A549 (cell line): ENCODE data around the gene GNG8. TPM values are rescaled to one million over a fixed set of nuclear protein-coding genes. Genes with fewer than 3 reads are reported as not detected.

ENCODE experiments used
- ATAC-seq, 2 experiments: fragments of 200-7000 bp in 1 of 2; fragments of >200 bp in 1 of 2; cut with Nextera tagmentation in 1 of 2; cut with Tn5 transposase in 1 of 2; 3 replicates each; pipeline versions ENCODE4 v1.8.0 to v1.9.1; 2018 to 2020; ENCODE audit warnings: mild to moderate bottlenecking in 1 of 2, moderate library complexity in 1 of 2
- CTCF ChIA-PET: fragments of 300-600 bp; sonication (Branson Sonifier 250); formaldehyde crosslinking; extraction: SDS; loops from one replicate; lab custom pipeline; 2021; ENCODE audit warnings: antibody characterized with exemption, inconsistent platforms; lab: Yijun Ruan, JAX
- POLR2A ChIA-PET: fragments of 350-600 bp; formaldehyde crosslinking; extraction: SDS; loops from one replicate; lab custom pipeline; 2021; ENCODE audit warnings: antibody characterized with exemption, inconsistent platforms; lab: Yijun Ruan, JAX
- DNase-seq, 2 experiments: peaks; one replicate each; pipeline versions ENCODE4 v3.0.0 to v3.0.0-alpha.2; 2011 to 2016; ENCODE audit warnings: low read depth in 1 of 2, low spot score in 1 of 2
- FAIRE-seq: peaks from 2 replicates; lab custom pipeline; 2011; peaks lifted over from hg19 to GRCh38; lab: Jason Lieb, UNC
- H3K27ac ChIP-seq, 2 experiments: fragments of >200 bp; sonication (Bioruptor Twin); formaldehyde crosslinking; 3 replicates each; pipeline ENCODE4 v1.5.1; 2016 to 2017
- H3K4me1 ChIP-seq: fragments of >200 bp; sonication (Bioruptor Twin); formaldehyde crosslinking; 3 replicates; pipeline ENCODE4 v1.6.1; 2016
- H3K4me2 ChIP-seq: fragments of >200 bp; sonication (Bioruptor Twin); formaldehyde crosslinking; 3 replicates; pipeline ENCODE4 v1.6.1; 2016
- H3K4me3 ChIP-seq: fragments of >200 bp; sonication (Bioruptor Twin); formaldehyde crosslinking; 3 replicates; pipeline ENCODE4 v1.5.1; 2016
- H3K9me3 ChIP-seq: fragments of >200 bp; sonication (Bioruptor Twin); formaldehyde crosslinking; 3 replicates; pipeline ENCODE4 v1.6.1; 2016
- ATOH8 ChIP-seq: fragments of 250-450 bp; sonication (Bioruptor Pico); IDR thresholded peaks from 2 replicates; pipeline ENCODE4 v1.5.0; 2020; ENCODE audit warnings: low read depth, mild to moderate bottlenecking, moderate library complexity
- CTCF ChIP-seq: fragments of >200 bp; sonication (Bioruptor Twin); formaldehyde crosslinking; IDR thresholded peaks from 3 replicates; pipeline ENCODE4 v1.5.1; 2016
- E2F6 ChIP-seq: IDR thresholded peaks from 2 replicates; pipeline ENCODE4 v1.6.1; 2012; ENCODE audit warnings: low read depth, borderline replicate concordance
- EHF ChIP-seq: fragments of 250-450 bp; sonication (Bioruptor Pico); IDR thresholded peaks from 2 replicates; pipeline ENCODE4 v1.5.0; 2020; ENCODE audit warnings: mild to moderate bottlenecking
- EHMT2 ChIP-seq: fragments of 200-600 bp; sonication (generic); IDR thresholded peaks from 2 replicates; pipeline ENCODE4 v1.6.1; 2016; ENCODE audit warnings: antibody characterized with exemption, low read depth, mild to moderate bottlenecking, moderate library complexity
- EP300 ChIP-seq, 2 experiments: fragments of >200 bp; sonication (Bioruptor Twin); formaldehyde crosslinking; IDR thresholded peaks; 2 replicates in 1 of 2; 3 replicates in 1 of 2; pipeline ENCODE4 v1.6.1; 2016 to 2017
- ESRRA ChIP-seq: fragments of 150-350 bp; IDR thresholded peaks from 2 replicates; pipeline ENCODE4 v1.6.1; 2014; ENCODE audit warnings: mild to moderate bottlenecking, low read length, borderline replicate concordance
- FOSB ChIP-seq: fragments of 250-450 bp; sonication (Bioruptor Pico); IDR thresholded peaks from 2 replicates; pipeline ENCODE4 v1.5.0; 2020; ENCODE audit warnings: mild to moderate bottlenecking, moderate library complexity
- HDAC2 ChIP-seq: fragments of 200-600 bp; sonication (generic); IDR thresholded peaks from 2 replicates; pipeline ENCODE4 v1.6.1; 2016
- HES2 ChIP-seq: fragments of >200 bp; sonication (Bioruptor Twin); formaldehyde crosslinking; IDR thresholded peaks from 2 replicates; pipeline ENCODE4 v1.6.1; 2016
- MAFK ChIP-seq: fragments of 450-650 bp; IDR thresholded peaks from 2 replicates; pipeline ENCODE4 v1.6.1; 2014; ENCODE audit not compliant: partially characterized antibody
- MYC ChIP-seq: IDR thresholded peaks from 2 replicates; pipeline ENCODE4 v1.6.1; 2012; ENCODE audit warnings: mild to moderate bottlenecking, inconsistent platforms, low read length, improper control_type of control experiment, borderline replicate concordance
- PBX3 ChIP-seq: IDR thresholded peaks from 2 replicates; pipeline ENCODE4 v1.6.1; 2012
- POLR2A ChIP-seq: IDR thresholded peaks from 2 replicates; pipeline ENCODE4 v1.6.1; 2012; ENCODE audit warnings: mild to moderate bottlenecking, low read length
- POLR2AphosphoS2 ChIP-seq: conservative IDR thresholded peaks from 2 replicates; pipeline ENCODE4 v1.6.1; 2012; ENCODE audit warnings: low read length, improper control_type of control experiment, inconsistent platforms
- RNF2 ChIP-seq: fragments of 200-600 bp; sonication (generic); IDR thresholded peaks from 2 replicates; pipeline ENCODE4 v1.6.1; 2016; ENCODE audit warnings: low read depth, mild to moderate bottlenecking, antibody characterized with exemption, moderate library complexity, borderline replicate concordance
- SMC3 ChIP-seq: fragments of >200 bp; sonication (Bioruptor Twin); formaldehyde crosslinking; IDR thresholded peaks from 3 replicates; pipeline ENCODE4 v1.6.1; 2018; ENCODE audit warnings: inconsistent platforms
- SREBF2 ChIP-seq: fragments of 450-650 bp; IDR thresholded peaks from 2 replicates; pipeline ENCODE4 v1.6.1; 2014; ENCODE audit warnings: mild to moderate bottlenecking, moderate library complexity
- TP53 ChIP-seq: fragments of 250-450 bp; sonication (Bioruptor Pico); IDR thresholded peaks from 2 replicates; pipeline ENCODE4 v1.5.0; 2021; ENCODE audit warnings: mild to moderate bottlenecking, moderate library complexity
- ZC3H11A ChIP-seq: fragments of 450-650 bp; IDR thresholded peaks from 2 replicates; pipeline ENCODE4 v1.6.1; 2014; ENCODE audit warnings: antibody characterized with exemption, mild to moderate bottlenecking
- ZFP36 ChIP-seq: fragments of 450-650 bp; IDR thresholded peaks from 2 replicates; pipeline ENCODE4 v1.6.1; 2014; ENCODE audit warnings: borderline replicate concordance; ENCODE audit not compliant: partially characterized antibody
- WGBS: methylation state at CpG from one replicate; pipeline ENCODE4 v1.1.6; 2017; ENCODE audit errors: missing lambda C conversion rate; 5-methylcytosine and 5-hydroxymethylcytosine counted together
- polyA plus RNA-seq, 4 experiments: library from polyadenylated mRNA; depleted of rRNA in 3 of 4; stranded (reverse); fragments of >200 nt; fragmentation: RNase III in 1 of 4; extraction: RNeasy Plus Mini Kit Qiagen cat#74134 plus additional on column Dnase treatment in 1 of 4; gene quantifications; 2 replicates in 3 of 4; 3 replicates in 1 of 4; pipeline ENCODE4 v1.2.3, GENCODE V29; 2011 to 2017

The GNG8 gene
- polyA plus RNA-seq, 2 of the 4 experiments (the other 2 are of a cell fraction) = not detected

- TF ChIP-seq ATOH8 (CRISPR knock-in tag) (no peak), POLR2AphosphoS2 (no peak), SMC3 (no peak), EHF (CRISPR knock-in tag) (no peak)
Observed at GRCh38 chr19:46648060-46648960, 12.3 kb upstream of the GNG8 start (continued).

GRCh38 chr19:46646402-46646801 lies 10.4 kb upstream of the GNG8 start:
- no peak overlapping the region for H3K27ac ChIP-seq
- whole genome bisulfite sequencing = 20% methylated on average over 3 of the region's 3 CpGs
- no peak overlapping the region for H3K4me3 ChIP-seq
- ATAC-seq = no peak
- no peak overlapping the region for H3K4me2 ChIP-seq
- no peak for TF ChIP-seq MAFK
- no peak for TF ChIP-seq HDAC2
- no peak for TF ChIP-seq POLR2A
- no peak for TF ChIP-seq ZFP36
- POLR2A ChIA-PET = no interaction called here
- H3K4me1 ChIP-seq = no peaks in the 10 kb centered on the region
- peaks cover 16% of the 10 kb centered on the region for H3K9me3 ChIP-seq
- CTCF ChIA-PET = interaction anchor here (1.5 to 2.1 kb wide), 2 partner anchors 32 to 58 kb away, joined by 7 to 8 read pairs; no protein-coding TSS in a partner anchor
- no peak for DNase-seq
- FAIRE-seq = no peak

- ATAC-seq = no peak
- Histone ChIP-seq H3K9me3 (peaks cover 16% of the 10 kb centered on the region), H3K4me1 (peaks cover 2% of the 10 kb centered on the region; the same call in 1 of the 3 replicates), H3K4me2 (no peak overlapping the region), H3K4me3 (no peak overlapping the region), H3K27ac (no peak overlapping the region)
- TF ChIP-seq EP300 (IDR thresholded peaks at IDR 0.05) (no peak), E2F6 (no peak)
- ChIA-PET POLR2A (no interaction called here), CTCF (interaction anchor here (0.7 to 2.1 kb wide), 7 partner anchors 9 to 192 kb away, joined by 3 to 8 read pairs (median 4); partner anchors contain the start of gene PTGIR)
- whole genome bisulfite sequencing = 21% methylated on average over 3 of the region's 3 CpGs
- DNase-seq = no peak
- FAIRE-seq = no peak
Observed at GRCh38 chr19:46644720-46645119, 8.7 kb upstream of the GNG8 start.

GRCh38 chr19:46640656-46641055 lies 4.7 kb upstream of the GNG8 start:
- no peak for ATAC-seq
- no peak for DNase-seq
- H3K4me3 ChIP-seq = no peak overlapping the region
- ChIA-PET POLR2A (no interaction called here), CTCF (interaction anchor here (1.4 to 1.5 kb wide), 2 partner anchors 12 to 104 kb away, joined by 4 to 5 read pairs; no protein-coding TSS in a partner anchor)
- TF ChIP-seq HES2 (no peak), HDAC2 (no peak), PBX3 (no peak), SREBF2 (no peak), ESRRA (no peak), ZC3H11A (no peak), ZFP36 (no peak), CTCF (no peak), MYC (no peak), RNF2 (no peak), EHMT2 (no peak), TP53 (CRISPR knock-in tag) (no peak), FOSB (CRISPR knock-in tag) (no peak), ATOH8 (CRISPR knock-in tag) (no peak)
- 79% methylated on average over 2 of the region's 2 CpGs for WGBS
- H3K27ac ChIP-seq = no peak overlapping the region
- no peaks in the 10 kb centered on the region for H3K9me3 ChIP-seq
- H3K4me1 ChIP-seq = peaks cover 12% of the 10 kb centered on the region
- H3K4me2 ChIP-seq = no peak overlapping the region
- no peak for FAIRE-seq
